HFFc6 (cell line): ENCODE data around the gene CEP19. TPM values are rescaled to one million over a fixed set of nuclear protein-coding genes. Genes with fewer than 3 reads are reported as not detected.
"Not testable (repeated sequence)": the region's sequence is repeated elsewhere in the genome, so short reads cannot be mapped to it uniquely, and the experiment has no call there.

Experiments used
- DNase-seq: peaks from one replicate; pipeline ENCODE4 v3.0.0-alpha.2; 2018
- H3K27ac Mint-ChIP-seq: 2 replicates; pipeline ENCODE4 v1.8.0; 2020; ENCODE audit warnings: mild to moderate bottlenecking, mixed read lengths
- H3K27me3 Mint-ChIP-seq: 2 replicates; pipeline ENCODE4 v1.8.0; 2021; ENCODE audit warnings: mild to moderate bottlenecking, moderate library complexity, mixed read lengths; ENCODE audit not compliant: insufficient read depth
- H3K36me3 Mint-ChIP-seq: 2 replicates; pipeline ENCODE4 v1.8.0; 2021; ENCODE audit warnings: low read depth, mixed read lengths
- H3K4me1 Mint-ChIP-seq: 2 replicates; pipeline ENCODE4 v1.8.0; 2020; ENCODE audit warnings: low read depth, mixed read lengths
- H3K4me3 Mint-ChIP-seq: 2 replicates; pipeline ENCODE4 v1.8.0; 2020; ENCODE audit warnings: mild to moderate bottlenecking, moderate library complexity, mixed read lengths
- H3K9me3 Mint-ChIP-seq: 2 replicates; pipeline ENCODE4 v1.8.0; 2020; ENCODE audit warnings: mild to moderate bottlenecking, mixed read lengths
- total RNA-seq, 6 experiments: library from RNA; stranded (reverse); fragmentation: NEBNext Ultra II Directional; extraction: Animal tissue kit (Norgen Biotek cat#: 25700); gene quantifications; 2 replicates in 1 of 6; 3 replicates in 5 of 6; pipeline ENCODE4 v1.2.3, GENCODE V29; 2021
- TF ChIP-seq, protein P1 (sequence below): fragments of 200-600 bp; sonication (generic); IDR thresholded peaks from 2 replicates; pipeline ENCODE4 v1.5.0; 2021; ENCODE audit warnings: antibody characterized with exemption, mild to moderate bottlenecking

Gene CEP19
- total RNA-seq, 6 experiments from 2014 or later: 1.9 to 2.6 (median 2.1) TPM

DNA sequence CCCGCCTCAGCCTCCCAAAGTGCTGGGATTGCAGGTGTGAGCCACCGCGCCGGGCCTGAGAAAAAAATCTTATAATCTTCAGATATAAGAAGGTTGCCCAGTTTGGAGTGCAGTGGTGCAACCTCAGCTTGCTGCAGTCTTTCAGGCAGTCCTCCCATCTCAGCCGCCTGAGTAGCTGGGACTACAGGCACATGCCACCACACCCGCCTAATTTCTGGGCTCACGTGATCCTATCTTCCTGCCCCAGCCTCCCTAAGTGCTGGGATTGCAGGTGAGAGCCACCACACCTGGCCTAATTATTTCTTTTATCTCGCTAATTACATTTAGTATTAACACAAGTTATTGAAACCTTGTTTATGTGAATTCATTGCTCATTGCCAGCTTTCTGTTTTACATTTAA, 41.2 kb upstream of the CEP19 start:
- H3K27me3 Mint-ChIP-seq: no peaks in the 10 kb centered on the region; the same call in 1 of the 2 replicates
- H3K27ac Mint-ChIP-seq: no peak overlapping the region
- TF ChIP-seq, protein P1, sequence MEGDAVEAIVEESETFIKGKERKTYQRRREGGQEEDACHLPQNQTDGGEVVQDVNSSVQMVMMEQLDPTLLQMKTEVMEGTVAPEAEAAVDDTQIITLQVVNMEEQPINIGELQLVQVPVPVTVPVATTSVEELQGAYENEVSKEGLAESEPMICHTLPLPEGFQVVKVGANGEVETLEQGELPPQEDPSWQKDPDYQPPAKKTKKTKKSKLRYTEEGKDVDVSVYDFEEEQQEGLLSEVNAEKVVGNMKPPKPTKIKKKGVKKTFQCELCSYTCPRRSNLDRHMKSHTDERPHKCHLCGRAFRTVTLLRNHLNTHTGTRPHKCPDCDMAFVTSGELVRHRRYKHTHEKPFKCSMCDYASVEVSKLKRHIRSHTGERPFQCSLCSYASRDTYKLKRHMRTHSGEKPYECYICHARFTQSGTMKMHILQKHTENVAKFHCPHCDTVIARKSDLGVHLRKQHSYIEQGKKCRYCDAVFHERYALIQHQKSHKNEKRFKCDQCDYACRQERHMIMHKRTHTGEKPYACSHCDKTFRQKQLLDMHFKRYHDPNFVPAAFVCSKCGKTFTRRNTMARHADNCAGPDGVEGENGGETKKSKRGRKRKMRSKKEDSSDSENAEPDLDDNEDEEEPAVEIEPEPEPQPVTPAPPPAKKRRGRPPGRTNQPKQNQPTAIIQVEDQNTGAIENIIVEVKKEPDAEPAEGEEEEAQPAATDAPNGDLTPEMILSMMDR: no peak
- peaks cover 25% of the 10 kb centered on the region for H3K4me1 Mint-ChIP-seq
- H3K36me3 Mint-ChIP-seq: peaks cover 46% of the 10 kb centered on the region
- no peak overlapping the region for H3K4me3 Mint-ChIP-seq
- DNase-seq: no peak
- H3K9me3 Mint-ChIP-seq: peaks cover 19% of the 10 kb centered on the region

DNA sequence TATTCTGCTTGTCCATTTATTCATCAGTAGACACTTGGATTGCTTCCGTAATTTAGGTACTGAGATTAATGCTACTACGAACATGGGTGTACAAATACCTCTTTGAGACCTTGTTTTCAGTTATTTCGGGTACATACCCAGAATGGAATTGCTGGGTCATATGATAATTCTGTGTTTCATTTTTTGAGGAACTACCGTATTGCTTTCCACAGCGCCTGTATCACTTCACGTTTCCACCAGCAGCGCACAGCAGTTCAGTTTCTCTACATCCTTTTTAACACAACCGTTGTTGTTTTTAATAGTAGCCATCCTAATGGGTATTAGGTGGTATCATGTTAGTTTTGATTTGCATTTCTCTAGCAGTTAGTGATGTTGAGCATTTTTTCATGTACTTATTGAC, 37.1 kb upstream of the CEP19 start:
- no peak for DNase-seq
- TF ChIP-seq, protein P1: no peak
- Mint-ChIP-seq H3K9me3 (no peaks in the 10 kb centered on the region), H3K4me1 (peaks cover 17% of the 10 kb centered on the region), H3K36me3 (peaks cover 27% of the 10 kb centered on the region), H3K4me3 (no peak overlapping the region), H3K27me3 (no peaks in the 10 kb centered on the region; the same call in 1 of the 2 replicates), H3K27ac (no peak overlapping the region)

DNA sequence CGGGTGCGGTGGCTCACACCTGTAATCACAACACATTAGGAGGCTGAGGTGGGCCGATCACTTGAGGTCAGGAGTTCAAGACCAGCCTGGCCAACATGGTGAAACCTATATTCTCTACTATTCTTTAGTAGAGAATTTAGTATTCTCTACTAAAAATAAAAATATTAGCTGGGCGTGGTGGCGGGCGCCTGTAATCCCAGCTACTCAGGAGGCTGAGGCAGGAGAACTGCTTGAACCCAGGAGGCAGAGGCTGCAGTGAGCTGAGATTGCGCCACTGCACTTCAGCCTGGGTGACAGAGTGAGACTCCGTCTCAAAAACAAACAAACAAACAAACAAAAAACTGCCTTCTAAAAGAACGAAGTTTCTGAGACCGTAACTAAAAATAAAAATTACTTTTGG, 31.5 kb upstream of the CEP19 start:
- Mint-ChIP-seq H3K36me3 (peaks cover 19% of the 10 kb centered on the region), H3K4me1 (peaks cover 33% of the 10 kb centered on the region)
- not testable (repeated sequence) for H3K4me3 Mint-ChIP-seq, H3K9me3 Mint-ChIP-seq, H3K27me3 Mint-ChIP-seq, DNase-seq, H3K27ac Mint-ChIP-seq

DNA sequence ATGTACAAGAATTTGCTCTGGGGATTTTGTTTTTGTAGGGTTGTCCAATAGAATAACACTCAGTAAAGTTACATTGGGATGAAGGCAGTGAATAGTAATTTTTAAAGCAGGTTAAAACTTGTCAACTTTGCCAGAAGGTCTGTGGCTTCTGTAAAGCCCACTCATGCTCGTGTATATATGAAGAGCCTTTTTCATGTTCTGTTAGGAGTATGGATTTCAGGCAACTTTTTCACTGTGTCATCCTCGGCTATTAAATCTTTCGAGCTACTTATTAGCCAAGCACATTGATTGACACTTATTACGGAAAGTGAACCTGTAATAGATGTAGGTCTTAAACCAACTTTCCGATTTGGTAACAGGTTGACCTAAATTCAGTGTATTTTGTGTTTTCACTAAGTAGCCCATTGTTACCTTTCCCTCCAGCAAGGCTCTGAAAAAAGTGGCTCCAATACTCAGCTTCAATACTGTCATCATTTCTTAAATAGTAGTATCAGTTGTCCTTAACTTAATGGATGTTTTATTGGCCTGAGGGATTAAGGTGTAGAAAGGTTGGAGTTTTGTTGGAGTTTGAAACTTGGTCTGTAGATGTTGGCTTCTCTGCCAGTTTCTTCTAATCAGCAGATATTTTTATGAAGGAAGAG, 29.3 kb upstream of the CEP19 start:
- H3K36me3 Mint-ChIP-seq: peaks cover 15% of the 10 kb centered on the region
- DNase-seq: no peak
- H3K4me1 Mint-ChIP-seq: peaks cover 31% of the 10 kb centered on the region
- H3K4me3 Mint-ChIP-seq: peak overlapping the region; percentile 97
- H3K9me3 Mint-ChIP-seq: peaks cover 5% of the 10 kb centered on the region
- H3K27me3 Mint-ChIP-seq: no peaks in the 10 kb centered on the region
- peak overlapping the region; percentile 98 for H3K27ac Mint-ChIP-seq
- TF ChIP-seq, protein P1: no peak

DNA sequence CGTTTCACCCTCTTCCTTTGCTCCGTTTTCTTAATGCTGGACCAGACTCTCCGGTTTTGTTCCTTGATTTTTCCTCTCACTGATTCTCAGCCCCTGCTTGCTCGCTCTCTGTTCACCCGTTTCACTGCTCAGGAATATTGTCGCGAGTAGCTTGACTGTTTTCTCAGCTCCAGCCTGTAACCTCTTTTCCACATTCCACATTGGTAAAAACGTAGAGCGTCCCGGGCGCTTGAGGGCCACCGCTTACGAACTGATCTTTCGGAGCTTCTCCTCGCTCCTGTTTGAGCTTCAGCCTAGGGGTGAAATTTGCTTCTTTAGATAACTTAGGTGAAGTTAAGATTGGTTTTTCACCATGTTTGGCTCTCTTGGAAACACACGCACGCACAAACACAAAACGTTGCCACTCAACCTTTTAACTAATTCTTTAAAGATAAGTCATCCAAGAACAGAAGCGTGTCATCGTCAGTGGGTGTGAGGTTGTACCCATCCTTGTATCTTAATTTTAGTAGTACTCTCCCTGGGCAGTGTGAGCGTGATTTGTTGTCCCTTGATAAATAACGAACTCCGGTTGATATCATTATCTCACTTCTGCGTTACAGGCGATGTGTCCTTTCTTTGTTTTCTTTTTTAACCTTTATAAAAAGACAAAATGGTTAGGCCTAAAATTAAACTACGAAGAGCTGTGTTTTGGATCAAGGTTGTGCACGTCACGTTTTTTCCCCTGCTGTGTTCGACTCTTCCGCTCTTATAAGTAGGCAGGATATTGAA, 28.6 kb upstream of the CEP19 start:
- peak overlapping the region; percentile 98 for H3K27ac Mint-ChIP-seq
- H3K27me3 Mint-ChIP-seq: no peaks in the 10 kb centered on the region
- TF ChIP-seq, protein P1: no peak
- peaks cover 10% of the 10 kb centered on the region for H3K36me3 Mint-ChIP-seq
- H3K9me3 Mint-ChIP-seq: peaks cover 5% of the 10 kb centered on the region
- peaks cover 35% of the 10 kb centered on the region for H3K4me1 Mint-ChIP-seq
- peak overlapping the region; percentile 97 for H3K4me3 Mint-ChIP-seq
- DNase-seq: peak; percentile 65
